ENCODE measurements around the gene TAF1B.

The TAF1B gene

GRCh38 chr2:9808334-9809063 lies 34.8 kb upstream of the TAF1B start:
- no peak for DNase-seq

- DNase-seq: no peak
Observed at GRCh38 chr2:9809064-9809356, 34.3 kb upstream of the TAF1B start.

- no peak for DNase-seq
Observed at GRCh38 chr2:9809448-9810088, 33.7 kb upstream of the TAF1B start.

- DNase-seq: no peak
Observed at GRCh38 chr2:9811216-9811615, 32.1 kb upstream of the TAF1B start.

- DNase-seq: no peak
Observed at GRCh38 chr2:9811679-9812511, 31.4 kb upstream of the TAF1B start.

GRCh38 chr2:9812945-9813311 lies 30.3 kb upstream of the TAF1B start:
- DNase-seq: no peak

GRCh38 chr2:9813312-9814128 lies 29.8 kb upstream of the TAF1B start:
- DNase-seq: no peak

- no peak for DNase-seq
Observed at GRCh38 chr2:9814129-9814868, 29.0 kb upstream of the TAF1B start.

- DNase-seq: no peak
Observed at GRCh38 chr2:9815076-9815475, 28.2 kb upstream of the TAF1B start.

- DNase-seq: no peak
Observed at GRCh38 chr2:9815844-9816279, 27.4 kb upstream of the TAF1B start.

- DNase-seq: peak; percentile 31
Observed at GRCh38 chr2:9818097-9818496, 25.2 kb upstream of the TAF1B start.

GRCh38 chr2:9819551-9819950 lies 23.7 kb upstream of the TAF1B start:
- DNase-seq: no peak

- peak; percentile 94 for DNase-seq
Observed at GRCh38 chr2:9820020-9820973, 23.0 kb upstream of the TAF1B start.

- no peak for DNase-seq
Observed at GRCh38 chr2:9821805-9822445, 21.3 kb upstream of the TAF1B start.

GRCh38 chr2:9824441-9824840 lies 18.8 kb upstream of the TAF1B start:
- no peak for DNase-seq

- DNase-seq: no peak
Observed at GRCh38 chr2:9824956-9825720, 18.1 kb upstream of the TAF1B start.

- DNase-seq: no peak
Observed at GRCh38 chr2:9826208-9826607, 17.1 kb upstream of the TAF1B start.

GRCh38 chr2:9830685-9831410 lies 12.4 kb upstream of the TAF1B start:
- no peak for DNase-seq

- DNase-seq: no peak
Observed at GRCh38 chr2:9831670-9832069, 11.6 kb upstream of the TAF1B start.
